Stimulated activated CD8-positive, alpha-beta memory T cell treated with anti-CD3 and anti-CD28 coated beads, Interleukin-12 subunit alpha, Interleukin-12 subunit beta, amount 100 ng/mL, for 1 hour (primary cell): Measurements from ENCODE around the gene THNSL1.
"Not testable (repeated sequence)": the region's sequence is repeated elsewhere in the genome, so short reads cannot be mapped to it uniquely, and the experiment has no call there.

Source experiments
- DNase-seq: peaks from one replicate; pipeline ENCODE4 v3.0.0-alpha.2; 2020; ENCODE audit warnings: low read depth

The THNSL1 gene, protein sequence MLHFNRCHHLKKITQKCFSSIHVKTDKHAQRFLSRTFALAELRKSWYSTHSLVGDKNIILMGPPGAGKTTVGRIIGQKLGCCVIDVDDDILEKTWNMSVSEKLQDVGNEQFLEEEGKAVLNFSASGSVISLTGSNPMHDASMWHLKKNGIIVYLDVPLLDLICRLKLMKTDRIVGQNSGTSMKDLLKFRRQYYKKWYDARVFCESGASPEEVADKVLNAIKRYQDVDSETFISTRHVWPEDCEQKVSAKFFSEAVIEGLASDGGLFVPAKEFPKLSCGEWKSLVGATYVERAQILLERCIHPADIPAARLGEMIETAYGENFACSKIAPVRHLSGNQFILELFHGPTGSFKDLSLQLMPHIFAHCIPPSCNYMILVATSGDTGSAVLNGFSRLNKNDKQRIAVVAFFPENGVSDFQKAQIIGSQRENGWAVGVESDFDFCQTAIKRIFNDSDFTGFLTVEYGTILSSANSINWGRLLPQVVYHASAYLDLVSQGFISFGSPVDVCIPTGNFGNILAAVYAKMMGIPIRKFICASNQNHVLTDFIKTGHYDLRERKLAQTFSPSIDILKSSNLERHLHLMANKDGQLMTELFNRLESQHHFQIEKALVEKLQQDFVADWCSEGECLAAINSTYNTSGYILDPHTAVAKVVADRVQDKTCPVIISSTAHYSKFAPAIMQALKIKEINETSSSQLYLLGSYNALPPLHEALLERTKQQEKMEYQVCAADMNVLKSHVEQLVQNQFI

GRCh38 chr10:25016376-25017153 lies at the start of gene THNSL1:
TSS of gene THNSL1 (plus strand) at chr10:25016612. CDS start at chr10:25023224, 6,612 bp downstream.
- peak; percentile 94 for DNase-seq

DNA sequence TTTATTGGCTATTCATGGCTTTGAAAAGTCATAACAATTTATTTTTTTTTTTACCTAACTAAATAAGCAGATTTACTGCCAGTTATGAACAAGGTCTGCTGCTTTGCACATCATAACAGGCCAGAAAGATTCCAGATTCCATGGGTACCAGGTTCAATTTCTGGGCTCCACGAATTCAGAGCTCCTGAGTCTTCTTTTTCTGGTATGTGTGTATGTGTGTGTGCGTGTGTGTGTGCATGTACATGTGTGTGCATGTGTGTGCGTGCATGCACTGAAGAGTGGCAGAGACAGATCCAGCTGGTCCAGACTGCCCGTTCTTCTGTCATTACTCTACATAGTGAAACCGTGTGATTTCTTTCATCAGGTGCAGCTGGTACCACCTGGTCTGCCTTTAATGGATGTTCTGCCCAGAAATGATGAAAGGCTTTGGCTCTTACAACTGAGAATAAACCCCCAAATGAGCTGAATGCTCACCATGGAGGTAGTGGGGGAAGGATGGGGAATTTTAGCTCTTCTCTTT lies 49.4 kb upstream of the THNSL1 start:
- no peak for DNase-seq

GRCh38 chr10:24968349-24968748 lies 48.1 kb upstream of the THNSL1 start:
- no peak for DNase-seq

- not testable (repeated sequence) for DNase-seq
Measured at GRCh38 chr10:24968951-24969350, 47.5 kb upstream of the THNSL1 start.

GRCh38 chr10:24969841-24970281 lies 46.6 kb upstream of the THNSL1 start:
- DNase-seq = no peak

GRCh38 chr10:24971374-24971773 lies 45.0 kb upstream of the THNSL1 start:
- DNase-seq = no peak

DNA sequence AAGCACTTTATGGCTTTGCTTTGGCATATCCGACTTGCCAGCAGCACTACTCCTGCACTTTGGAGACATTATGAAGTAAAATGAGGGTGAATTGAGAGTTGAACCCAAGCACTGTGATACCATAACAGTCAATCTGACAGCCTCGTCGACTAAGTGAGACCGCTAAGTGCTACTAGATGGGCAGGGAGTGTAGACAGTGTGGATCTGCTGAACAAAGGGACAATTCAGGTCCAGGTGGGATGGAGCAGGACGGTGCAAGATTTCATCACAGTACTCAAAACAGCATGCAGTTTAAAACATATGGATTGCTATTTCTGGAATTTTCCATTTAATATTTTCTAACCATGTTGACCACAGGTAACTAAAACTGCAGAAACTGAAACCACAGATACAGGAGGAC lies 43.2 kb upstream of the THNSL1 start:
- no peak for DNase-seq

DNA sequence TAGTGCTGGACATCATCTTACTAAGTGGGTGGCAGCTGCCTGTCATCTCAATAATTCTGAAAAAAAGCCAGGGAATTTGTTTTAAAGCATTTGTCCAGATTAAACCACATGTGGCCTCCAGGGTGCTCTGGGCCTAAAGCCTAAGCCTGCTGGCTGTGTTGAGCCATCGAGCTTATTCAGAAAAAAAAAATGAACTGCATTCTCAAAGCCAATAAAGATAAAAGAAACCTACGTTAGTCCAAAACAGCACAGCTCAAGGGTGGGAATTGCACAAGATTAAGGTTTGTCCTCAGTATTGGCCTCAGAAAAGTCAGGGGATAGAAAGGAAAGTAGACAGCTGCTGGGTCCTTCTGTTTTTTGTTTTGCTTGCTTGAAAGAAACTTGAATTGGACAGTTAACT lies 41.4 kb upstream of the THNSL1 start:
- DNase-seq = no peak

DNA sequence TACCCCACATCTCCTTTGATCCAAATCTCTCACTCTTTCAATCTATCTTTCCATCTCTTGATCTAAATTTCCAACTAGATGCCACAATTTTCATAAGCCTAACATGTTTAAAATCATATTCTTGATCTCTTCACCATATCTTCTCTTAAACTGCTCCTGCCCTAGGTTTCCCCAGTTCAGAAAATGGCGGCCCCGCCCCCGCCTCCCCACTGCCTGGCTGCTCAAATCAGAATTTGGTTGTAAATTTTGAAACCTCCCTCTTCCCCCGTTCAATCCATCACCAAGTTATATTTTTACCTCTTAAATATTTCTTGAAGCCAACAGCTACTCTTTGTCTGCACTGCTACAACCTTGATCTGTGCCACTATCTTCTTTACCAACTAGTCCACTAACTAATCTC lies 36.7 kb upstream of the THNSL1 start:
- no peak for DNase-seq

- no peak for DNase-seq
Measured at GRCh38 chr10:24981161-24981710, 35.2 kb upstream of the THNSL1 start.

- no peak for DNase-seq
Measured at GRCh38 chr10:24982319-24983112, 33.9 kb upstream of the THNSL1 start.

GRCh38 chr10:24983130-24983529 lies 33.3 kb upstream of the THNSL1 start:
- no peak for DNase-seq

DNA sequence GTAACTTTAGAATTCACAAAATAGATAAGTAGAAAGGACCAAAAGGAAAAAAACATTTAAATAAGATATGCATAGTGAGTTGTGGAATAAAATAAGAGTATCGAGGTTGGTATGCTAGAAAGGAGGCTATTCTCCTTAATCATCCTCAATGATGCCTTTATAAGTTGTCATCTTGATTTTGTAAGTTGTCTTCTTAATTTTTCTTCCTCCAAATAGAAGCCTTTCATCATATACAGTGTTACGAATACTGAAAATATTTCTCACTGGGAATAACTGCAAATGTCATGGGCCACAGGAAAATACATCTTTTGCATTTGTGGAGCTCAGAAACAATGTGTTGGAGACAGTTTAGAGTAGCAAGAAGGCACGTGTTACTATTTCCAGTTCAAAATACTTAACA lies 32.5 kb upstream of the THNSL1 start:
- no peak for DNase-seq

- DNase-seq = no peak
Measured at GRCh38 chr10:24984906-24985305, 31.5 kb upstream of the THNSL1 start.

- no peak for DNase-seq
Measured at GRCh38 chr10:24988831-24989640, 27.4 kb upstream of the THNSL1 start.

- DNase-seq = no peak
Measured at GRCh38 chr10:24989867-24990266, 26.5 kb upstream of the THNSL1 start.

- no peak for DNase-seq
Measured at GRCh38 chr10:24991298-24991697, 25.1 kb upstream of the THNSL1 start.

DNA sequence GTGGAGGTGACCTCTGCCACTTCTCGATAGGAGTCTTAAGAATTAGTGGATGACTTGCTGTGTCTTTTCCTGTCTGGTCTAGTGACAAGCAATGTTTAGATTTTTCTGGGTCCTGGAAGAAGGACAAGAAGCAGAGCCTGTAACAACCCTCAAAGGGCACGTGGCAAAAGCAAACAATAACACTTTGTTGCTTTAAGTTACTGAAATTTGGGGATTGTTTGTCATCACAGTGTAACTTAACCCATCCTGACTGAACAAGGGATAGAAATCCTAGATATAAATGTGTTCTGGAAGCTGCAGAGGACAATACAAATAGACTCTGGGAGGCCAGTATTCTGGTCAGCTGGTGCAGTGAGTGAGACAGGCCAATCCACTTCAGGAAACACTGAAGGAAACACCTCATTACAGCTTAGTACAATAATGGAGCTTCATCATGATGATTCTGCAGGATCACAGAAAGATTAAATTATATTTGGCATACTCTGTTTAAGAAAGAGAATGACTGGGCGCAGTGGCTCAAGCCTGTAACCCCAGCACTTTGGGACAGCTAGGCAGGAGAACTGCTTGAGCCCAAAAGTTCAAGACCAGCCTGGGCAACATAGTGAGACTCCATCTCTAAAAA lies 23.8 kb upstream of the THNSL1 start:
- DNase-seq = no peak

GRCh38 chr10:24993237-24993958 lies 23.0 kb upstream of the THNSL1 start:
- DNase-seq = no peak
